Measurements from ENCODE around the gene SAMD11. TPM values are rescaled to one million over a fixed set of nuclear protein-coding genes. Genes with fewer than 3 reads are reported as not detected.

SAMD11 gene
- total RNA-seq, 1 donor from 2014 or later: 6.1 TPM

DNA sequence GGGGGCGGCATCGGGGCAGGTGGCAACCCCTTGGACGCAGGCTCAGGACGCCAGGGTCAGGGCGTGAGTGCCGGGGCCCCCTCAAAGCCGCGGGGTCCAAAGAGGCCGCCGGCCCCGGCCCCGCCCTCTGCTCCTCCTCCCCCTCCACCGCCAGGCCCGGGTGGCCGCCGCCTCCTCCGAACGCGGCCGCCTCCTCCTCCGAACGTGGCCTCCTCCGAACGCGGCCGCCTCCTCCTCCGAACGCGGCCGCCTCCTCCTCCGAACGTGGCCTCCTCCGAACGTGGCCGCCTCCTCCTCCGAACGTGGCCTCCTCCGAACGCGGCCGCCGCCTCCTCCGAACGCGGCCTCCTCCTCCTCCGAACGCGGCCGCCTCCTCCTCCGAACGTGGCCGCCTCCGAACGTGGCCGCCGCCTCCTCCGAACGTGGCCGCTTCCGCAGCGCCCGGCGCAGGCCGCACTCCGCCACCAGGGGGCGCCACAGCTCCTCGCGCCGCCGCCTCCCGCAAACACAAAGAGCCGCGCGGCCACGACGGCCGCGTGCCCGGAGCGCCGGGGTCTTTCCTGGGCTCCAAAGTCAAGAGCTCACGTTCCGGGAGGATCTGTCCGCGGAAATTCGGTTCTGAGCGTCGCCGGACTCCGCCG, 19.3 kb upstream of the SAMD11 start:
- DNase-seq: peak; percentile 89

DNA sequence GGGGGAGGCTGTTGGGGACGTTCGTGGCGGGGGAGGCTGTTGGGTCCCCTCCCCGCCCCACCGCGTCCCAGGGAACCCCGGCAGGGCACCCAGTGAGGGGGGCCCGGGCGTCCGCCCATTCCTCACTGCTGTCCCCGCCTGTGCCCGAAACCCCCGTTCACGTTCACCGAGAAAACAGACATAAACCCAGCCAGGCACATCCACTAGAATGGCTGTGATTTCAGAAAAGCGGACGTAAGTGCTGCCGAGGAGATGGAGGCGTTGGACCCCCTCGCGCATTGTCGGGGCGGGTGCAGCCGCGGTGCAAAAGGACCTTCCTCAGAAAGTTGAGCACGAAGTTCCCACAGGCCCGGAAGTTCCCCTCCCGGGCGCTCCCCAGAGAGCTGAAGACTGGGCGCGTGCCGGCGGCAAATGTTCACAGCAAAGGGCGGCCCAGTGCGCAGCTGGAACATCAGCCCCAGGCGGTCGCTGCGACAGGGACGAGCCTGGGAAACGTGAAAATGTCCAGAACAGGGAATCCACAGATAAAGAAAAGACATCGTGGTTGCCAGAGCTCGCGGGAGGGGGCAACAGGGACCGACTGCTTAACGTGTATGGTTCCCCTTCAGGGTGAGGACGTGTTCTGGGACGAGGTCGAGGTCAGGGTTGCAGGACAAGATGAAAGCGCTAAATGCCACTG, 18.5 kb upstream of the SAMD11 start:
- peak; percentile 61 for DNase-seq

DNA sequence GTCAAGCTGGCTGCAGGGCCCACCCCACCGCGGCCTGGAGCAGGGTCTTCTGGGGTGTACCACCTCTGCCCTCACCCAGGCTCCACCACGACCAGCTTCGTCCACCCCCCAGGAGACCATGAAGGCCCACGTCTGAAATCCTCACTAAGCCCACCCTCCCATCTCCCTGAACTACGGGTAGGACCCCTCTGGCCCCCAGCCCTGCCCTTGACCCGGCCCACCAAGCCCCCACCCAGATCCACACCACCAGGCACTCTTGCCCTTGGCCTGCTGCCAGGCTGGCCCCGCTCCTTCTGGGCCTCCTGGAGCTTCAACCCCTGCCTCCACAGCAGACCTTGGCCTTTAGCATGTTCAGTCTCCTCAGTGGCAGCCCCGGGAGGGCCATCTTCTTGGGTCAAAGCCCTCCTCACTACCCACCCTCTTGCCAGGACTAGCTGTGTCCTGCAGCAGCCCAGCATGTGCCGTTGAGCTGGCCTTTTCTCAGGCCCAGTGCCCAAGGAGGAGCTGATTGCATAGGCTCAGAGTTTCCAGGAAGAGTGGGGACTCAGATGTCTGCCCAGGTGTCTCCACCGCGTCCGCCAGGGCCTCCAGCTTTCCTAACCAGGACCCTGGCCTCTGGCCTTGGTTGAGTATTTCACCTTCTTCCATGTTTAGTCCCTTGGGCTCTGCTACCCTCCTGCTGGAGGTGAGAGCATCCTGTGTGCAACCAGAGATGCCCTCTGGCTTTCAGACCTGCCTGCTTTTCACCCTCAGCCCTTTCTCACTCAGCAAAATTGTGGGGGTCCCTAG, 17.7 kb upstream of the SAMD11 start:
- no peak for DNase-seq

GRCh38 chr1:906600-907420, 16.9 kb upstream of the SAMD11 start:
- no peak for DNase-seq

- no peak for DNase-seq
Observed at GRCh38 chr1:907611-908451, 15.9 kb upstream of the SAMD11 start.

DNA sequence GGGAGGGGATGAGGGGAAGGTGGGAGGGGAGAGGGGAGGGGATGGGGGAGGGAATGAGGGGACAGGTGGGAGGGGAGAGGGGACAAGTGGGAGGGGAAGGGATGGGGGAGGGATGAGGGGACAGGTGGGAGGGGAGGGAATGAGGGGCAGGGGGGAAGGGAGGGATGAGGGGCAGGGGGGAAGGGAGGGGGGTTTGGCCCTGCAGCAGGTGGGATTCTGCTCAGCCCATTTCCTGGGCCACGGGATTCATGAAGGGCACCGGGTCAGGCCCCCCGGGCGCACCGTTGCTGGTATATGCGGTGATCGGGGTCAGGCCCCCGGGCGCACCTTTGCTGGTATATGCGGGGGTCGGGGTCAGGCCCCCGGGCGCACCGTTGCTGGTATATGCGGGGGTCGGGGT, 15.1 kb upstream of the SAMD11 start:
- DNase-seq: no peak

DNA sequence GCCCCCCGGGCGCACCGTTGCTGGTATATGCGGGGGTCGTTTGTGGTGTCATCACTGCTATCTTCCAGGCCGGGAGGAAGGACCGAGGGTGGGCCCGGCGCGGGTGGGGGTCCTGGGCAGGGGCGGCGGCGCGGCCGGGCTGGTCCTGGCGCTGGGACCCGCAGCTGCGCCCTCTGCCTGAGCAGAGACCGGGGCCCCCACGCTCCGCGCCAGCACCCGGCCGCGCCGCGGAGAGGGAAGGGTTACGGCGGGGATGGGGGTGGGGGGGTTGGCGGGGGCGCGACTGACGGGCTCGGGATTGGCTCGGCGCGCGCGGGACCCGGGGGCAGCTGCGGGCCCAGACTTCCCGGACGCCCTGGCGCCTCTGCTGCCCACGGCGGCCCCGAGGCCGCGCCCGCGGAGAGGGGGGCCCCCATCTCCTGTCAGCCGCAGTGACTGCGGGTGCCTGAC, 13.8 kb upstream of the SAMD11 start:
- DNase-seq: no peak

DNA sequence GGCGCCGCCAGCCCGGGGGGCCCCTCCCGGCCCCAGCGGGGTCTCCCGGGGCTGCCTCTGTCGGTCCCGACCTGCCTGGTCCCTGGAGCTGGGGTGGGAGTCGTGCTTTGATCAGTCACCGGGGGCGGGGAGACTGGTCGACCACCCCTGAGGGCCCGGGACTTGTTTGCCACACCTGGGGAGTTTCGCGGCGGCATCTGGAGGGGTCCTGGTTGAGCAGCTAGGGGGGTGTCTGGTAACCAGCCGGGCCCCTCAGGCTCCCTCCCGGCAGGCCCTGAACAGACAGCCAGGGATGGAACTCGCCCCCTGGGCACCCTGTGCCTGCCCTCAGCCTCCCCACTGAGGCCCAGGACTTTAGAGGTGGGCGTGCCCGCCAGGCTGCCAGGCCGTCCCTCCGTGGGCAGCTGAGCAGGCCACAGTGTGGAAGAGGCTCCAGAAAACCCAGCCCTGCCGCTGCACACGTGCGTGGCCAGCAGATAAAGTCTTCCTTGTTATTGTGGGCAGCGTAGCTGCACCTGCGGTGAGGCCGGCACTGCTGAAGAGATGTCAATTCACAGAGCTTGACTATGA, 13.3 kb upstream of the SAMD11 start:
- no peak for DNase-seq

- DNase-seq: no peak
Observed at GRCh38 chr1:910881-911721, 12.6 kb upstream of the SAMD11 start.

- DNase-seq: no peak
Observed at GRCh38 chr1:911875-912739, 11.6 kb upstream of the SAMD11 start.

DNA sequence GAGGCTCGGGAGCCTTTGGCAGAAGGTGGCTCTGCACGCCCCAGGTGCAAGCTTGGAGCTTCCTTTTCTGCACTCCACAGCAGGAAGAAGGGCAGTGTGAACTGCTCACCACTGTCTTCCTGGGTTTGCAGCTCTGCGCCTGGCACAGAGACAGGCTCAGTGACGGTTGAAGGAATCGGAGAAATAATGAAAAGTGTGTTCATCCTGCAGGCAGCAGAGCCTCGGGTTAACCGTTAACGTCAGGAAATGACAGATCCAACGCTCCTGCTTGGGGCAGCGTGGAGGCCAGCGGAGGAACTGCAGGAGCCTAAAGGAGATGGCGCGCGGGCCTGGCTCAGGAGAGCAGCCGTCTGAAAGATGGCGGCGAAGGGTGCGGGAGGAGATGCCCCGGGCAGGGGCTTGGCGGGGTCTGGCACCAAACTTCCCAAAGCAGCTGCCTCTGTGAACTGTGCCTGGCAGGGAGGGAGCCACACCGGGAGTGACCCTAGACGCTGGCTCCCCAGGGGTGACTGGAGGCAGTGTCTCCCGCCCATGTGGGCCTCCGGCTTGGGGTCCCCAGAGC, 10.9 kb upstream of the SAMD11 start:
- DNase-seq: no peak

- no peak for DNase-seq
Observed at GRCh38 chr1:913491-914130, 10.1 kb upstream of the SAMD11 start.

- no peak for DNase-seq
Observed at GRCh38 chr1:914131-914890, 9.4 kb upstream of the SAMD11 start.

DNA sequence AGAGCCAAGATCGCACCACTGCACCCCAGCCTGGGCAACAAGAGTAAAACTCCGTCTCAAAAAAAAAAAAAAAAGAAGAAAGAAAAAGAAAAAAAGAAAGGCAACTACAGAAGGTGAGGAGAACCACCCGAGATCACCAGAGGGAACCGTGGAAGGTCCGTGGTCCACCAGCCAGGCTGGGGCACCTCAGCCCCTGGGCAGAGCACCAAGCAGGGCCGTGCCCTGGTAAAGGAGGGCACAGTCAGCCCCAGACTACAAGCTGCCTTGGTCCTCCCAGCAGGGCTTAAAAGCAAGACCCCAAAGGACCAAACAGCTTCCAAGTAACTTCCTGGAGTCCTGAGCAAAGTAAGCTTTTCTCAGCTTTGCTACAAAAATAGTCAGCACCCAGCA, 8.8 kb upstream of the SAMD11 start:
- no peak for DNase-seq

DNA sequence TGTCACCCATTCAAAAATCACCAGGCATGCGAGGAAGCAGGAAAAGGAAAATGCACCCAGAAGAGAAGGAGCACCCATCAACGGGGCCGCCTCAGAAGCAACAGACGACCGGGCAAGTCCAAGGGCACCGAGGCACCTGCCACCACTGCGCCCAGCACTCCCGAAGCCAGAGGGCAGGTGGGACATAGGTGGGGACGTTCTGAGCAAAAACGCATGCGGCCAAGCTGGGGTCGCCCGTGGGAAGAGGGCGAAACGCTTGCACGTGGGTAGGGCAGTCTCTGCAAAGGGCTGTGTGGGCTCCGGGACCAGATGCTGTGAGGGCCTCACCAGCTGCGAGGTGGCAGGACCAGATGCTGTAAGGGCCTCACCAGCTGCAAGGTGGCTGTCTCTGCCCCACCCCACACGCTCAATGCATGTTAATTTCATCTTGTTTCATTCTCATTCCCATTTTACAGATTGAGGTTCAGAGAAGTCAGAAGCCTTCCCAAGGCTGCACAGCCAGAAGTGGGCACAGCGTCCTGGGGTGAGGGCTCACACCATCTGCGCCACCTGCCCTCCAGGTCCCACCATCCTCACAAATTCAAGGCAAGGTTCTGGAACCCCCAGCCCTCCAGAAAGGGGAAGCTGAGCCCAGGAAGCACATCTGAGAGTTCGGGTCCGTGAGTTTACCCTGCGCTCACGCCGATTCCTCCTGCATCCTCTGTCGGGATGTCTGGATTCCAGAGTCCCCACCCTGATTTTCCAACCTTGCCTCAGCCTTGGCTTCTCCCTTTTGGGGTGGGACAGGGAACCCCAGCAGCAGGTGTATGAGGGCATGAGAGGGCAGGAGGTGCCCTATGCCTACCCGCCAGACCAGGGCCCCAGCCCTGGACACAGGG, 8.2 kb upstream of the SAMD11 start:
- no peak for DNase-seq

Data from tongue (tissue), 2 donors.